Measurements from ENCODE around the gene PTPRE. TPM values are rescaled to one million over a fixed set of nuclear protein-coding genes. Genes with fewer than 3 reads are reported as not detected.
A peak's percentile ranks its signal among the peaks of the same experiment; 100 is the strongest.

The PTPRE gene
- total RNA-seq, 1 experiment from 2014 or later, result 0.70 TPM

GRCh38 chr10:128116851-128117615, 210.1 kb downstream of the PTPRE start:
- peaks cover 2% of the 10 kb centered on the region; the same call in 1 of the 2 replicates for H3K79me2 ChIP-seq (ENCODE audit: insufficient read depth, low read length)
- no peaks in the 10 kb centered on the region for H3K4me1 Mint-ChIP-seq

More at GRCh38 chr10:128116851-128117615, 210.1 kb downstream of the PTPRE start:
- Histone ChIP-seq H2BK120ac (ENCODE audit: low read depth, low read length, poor library complexity, severe bottlenecking) (no peak overlapping the region), H3K4ac (ENCODE audit: low read depth, low read length) (no peak overlapping the region), H2BK20ac (ENCODE audit: low read depth, low read length, poor library complexity, severe bottlenecking) (no peak overlapping the region), H3K23me2 (ENCODE audit: insufficient read length, low read depth, low read length, poor library complexity, severe bottlenecking) (no peaks in the 10 kb centered on the region), H2BK5ac (ENCODE audit: insufficient read length, low read length) (no peak overlapping the region), H3K9me3 (ENCODE audit: control insufficient read depth, low read depth, low read length) (no peaks in the 10 kb centered on the region), H3K4me2 (ENCODE audit: insufficient read depth, insufficient read length, low read length) (no peak overlapping the region), H2AFZ (ENCODE audit: low read length) (no peak overlapping the region), H3K27ac (ENCODE audit: insufficient read length, low read depth, low read length) (no peak overlapping the region), H4K91ac (ENCODE audit: insufficient read length, low read depth, low read length) (no peak overlapping the region), H3K23ac (ENCODE audit: insufficient read length, low read depth, low read length) (no peak overlapping the region), H3K27me3 (ENCODE audit: insufficient read depth, low read length) (no peaks in the 10 kb centered on the region), H3T11ph (ENCODE audit: low read length) (no peak overlapping the region), H4K20me1 (ENCODE audit: control insufficient read depth, insufficient read depth, insufficient read length) (no peaks in the 10 kb centered on the region), H4K5ac (ENCODE audit: insufficient read length, low read depth, low read length) (no peak overlapping the region), H3K79me1 (ENCODE audit: insufficient read depth, low read depth, low read length, poor library complexity, severe bottlenecking) (no peaks in the 10 kb centered on the region), H2BK12ac (ENCODE audit: insufficient read length, low read depth, low read length) (no peak overlapping the region), H2AK5ac (ENCODE audit: insufficient read length, low read length) (no peak overlapping the region), H3K9ac (ENCODE audit: extremely low read depth, insufficient read length, low read length) (no peak overlapping the region), H4K8ac (replicated peaks; ENCODE audit: insufficient read length, low read depth, low read length) (no peak overlapping the region), H3K4me1 (ENCODE audit: insufficient read depth, low read length) (no peaks in the 10 kb centered on the region), H2BK15ac (ENCODE audit: low read depth, low read length) (no peak overlapping the region), H3K18ac (ENCODE audit: insufficient read length, low read depth, low read length) (no peak overlapping the region), H3K56ac (ENCODE audit: insufficient read length, low read depth, low read length) (no peak overlapping the region), H3K14ac (ENCODE audit: insufficient read depth, low read length) (no peak overlapping the region)
- Mint-ChIP-seq H3K9me3 (no peaks in the 10 kb centered on the region), H3K27me3 (ENCODE audit: low read depth) (no peaks in the 10 kb centered on the region), H3K36me3 (ENCODE audit: insufficient read depth in 1 of 3, low read depth in 3 of 3) (peaks cover 43 to 84% (median 68%) of the 10 kb centered on the region in 3 experiments), H3K4me3 (no peak overlapping the region), H3K27ac (no peak overlapping the region)
- TF ChIP-seq CTCF (conservative IDR thresholded peaks at IDR 0.05), result peak; percentile 87
- no CpG with 5 or more reads among the region's 13 CpGs for WGBS (ENCODE audit: extremely low coverage, insufficient read length, low lambda C conversion rate)
- DNase-seq, result no peak

Data from H9 (cell line).